SK-N-SH (cell line): ENCODE results near the gene KLF15. TPM values are rescaled to one million over a fixed set of nuclear protein-coding genes. Genes with fewer than 3 reads are reported as not detected.

Experiments used
- CTCF ChIA-PET: fragments of 300-600, 350-600 bp; formaldehyde crosslinking; extraction: SDS; loops from one replicate; lab custom pipeline; 2021; lab: Yijun Ruan, JAX
- POLR2A ChIA-PET: fragments of 350-600 bp; sonication (Branson Sonifier 250); formaldehyde crosslinking; extraction: SDS; loops from one replicate; lab custom pipeline; 2020; ENCODE audit warnings: antibody characterized with exemption, inconsistent platforms; lab: Yijun Ruan, JAX
- DNase-seq: peaks from one replicate; pipeline ENCODE4 v3.0.0; 2012
- H2AFZ ChIP-seq: fragments of 200-600 bp; sonication (generic); 2 replicates; pipeline ENCODE4 v1.8.1; 2016; ENCODE audit warnings: antibody characterized with exemption, mild to moderate bottlenecking, low read depth
- H3F3A ChIP-seq: fragments of 200-600 bp; sonication (generic); replicated peaks from 2 replicates; pipeline ENCODE3; 2016; ENCODE audit warnings: antibody characterized with exemption, mild to moderate bottlenecking; ENCODE audit not compliant: insufficient read depth
- H3K27ac ChIP-seq, 2 experiments: fragments of 200-500 bp in 1 of 2; fragments of 200-600 bp in 1 of 2; sonication (Bioruptor generic) in 1 of 2; sonication (generic), shearing (Covaris generic) in 1 of 2; 2 replicates each; pipeline versions ENCODE4 v1.5.1 to v1.6.1; 2014 to 2016; ENCODE audit warnings: low read depth in 2 of 2, inconsistent platforms in 1 of 2, low read length in 1 of 2, mild to moderate bottlenecking in 1 of 2, mixed read lengths in 1 of 2
- H3K27me3 ChIP-seq: fragments of 200-600 bp; sonication (generic), shearing (Covaris generic); 2 replicates; pipeline ENCODE4 v1.6.1; 2016; ENCODE audit warnings: mixed run types; ENCODE audit not compliant: insufficient read depth
- H3K36me3 ChIP-seq, 2 experiments: fragments of 200-500 bp in 1 of 2; fragments of 200-600 bp in 1 of 2; sonication (Bioruptor generic) in 1 of 2; sonication (generic) in 1 of 2; replicated peaks in 1 of 2; 2 replicates each; pipeline versions ENCODE3 to v1.5.1; 2014 to 2016; ENCODE audit warnings: low read length in 1 of 2, mild to moderate bottlenecking in 1 of 2; ENCODE audit not compliant: insufficient read depth in 2 of 2, control insufficient read depth in 1 of 2
- H3K4me1 ChIP-seq, 2 experiments: fragments of 200-500 bp in 1 of 2; fragments of 200-600 bp in 1 of 2; sonication (Bioruptor generic) in 1 of 2; sonication (generic), shearing (Covaris generic) in 1 of 2; 2 replicates each; pipeline versions ENCODE4 v1.5.1 to v1.6.1; 2014 to 2016; ENCODE audit warnings: low read depth in 1 of 2, low read length in 1 of 2, mixed run types in 1 of 2; ENCODE audit not compliant: insufficient read depth in 2 of 2, control insufficient read depth in 1 of 2
- H3K4me2 ChIP-seq: fragments of 200-600 bp; sonication (generic), shearing (Covaris generic); 2 replicates; pipeline ENCODE4 v1.6.1; 2017; ENCODE audit warnings: mixed run types
- H3K4me3 ChIP-seq, 2 experiments: fragments of 200-500 bp in 1 of 2; fragments of 200-600 bp in 1 of 2; sonication (Bioruptor generic) in 1 of 2; sonication (generic), shearing (Covaris generic) in 1 of 2; 2 replicates each; pipeline versions ENCODE4 v1.5.1 to v1.8.1; 2014 to 2016; ENCODE audit warnings: low read depth in 2 of 2, inconsistent platforms in 1 of 2, low read length in 1 of 2, mild to moderate bottlenecking in 1 of 2, mixed read lengths in 1 of 2, moderate library complexity in 1 of 2
- H3K79me2 ChIP-seq: fragments of 200-600 bp; sonication (generic); 2 replicates; pipeline ENCODE4 v1.8.1; 2017; ENCODE audit warnings: mild to moderate bottlenecking; ENCODE audit not compliant: insufficient read depth
- H3K9ac ChIP-seq: fragments of 200-600 bp; sonication (generic); 2 replicates; pipeline ENCODE4 v1.6.1; 2017; ENCODE audit warnings: mixed run types
- H3K9me2 ChIP-seq: fragments of 200-600 bp; sonication (generic); 2 replicates; pipeline ENCODE4 v1.6.1; 2017; ENCODE audit warnings: mixed run types
- H3K9me3 ChIP-seq: fragments of 200-600 bp; sonication (generic); 2 replicates; pipeline ENCODE4 v1.6.1; 2017; ENCODE audit warnings: mixed run types, mild to moderate bottlenecking, moderate library complexity
- H4K20me1 ChIP-seq: fragments of 200-600 bp; sonication (generic); 2 replicates; pipeline ENCODE4 v1.6.1; 2017; ENCODE audit warnings: mild to moderate bottlenecking, mixed run types; ENCODE audit not compliant: insufficient read depth
- EZH2phosphoT487 ChIP-seq: fragments of 200-600 bp; sonication (generic); IDR thresholded peaks from 2 replicates; pipeline ENCODE4 v1.6.1; 2017; ENCODE audit warnings: low read depth, mixed run types, mild to moderate bottlenecking, antibody characterized with exemption, moderate library complexity, borderline replicate concordance
- GABPA ChIP-seq: IDR thresholded peaks from 2 replicates; pipeline ENCODE4 v1.4.0; 2012; ENCODE audit warnings: low read depth, mild to moderate bottlenecking
- GATA2 ChIP-seq: sonication (generic); formaldehyde crosslinking; IDR thresholded peaks from 2 replicates; pipeline ENCODE4 v1.5.0; 2020; ENCODE audit warnings: mild to moderate bottlenecking, missing genetic modification reagents
- MEF2A ChIP-seq: IDR thresholded peaks from 2 replicates; pipeline ENCODE4 v1.4.0; 2012; ENCODE audit warnings: low read depth, borderline replicate concordance
- MXI1 ChIP-seq: IDR thresholded peaks from 2 replicates; pipeline ENCODE4 v1.6.1; 2012; ENCODE audit warnings: mild to moderate bottlenecking, low read depth, low read length, improper control_type of control experiment
- POLR2AphosphoS5 ChIP-seq: IDR thresholded peaks from 2 replicates; pipeline ENCODE4 v1.6.1; 2012; ENCODE audit warnings: low read depth, low read length
- SIN3A ChIP-seq: IDR thresholded peaks from 2 replicates; pipeline ENCODE4 v1.6.1; 2012; ENCODE audit warnings: low read depth, mild to moderate bottlenecking, low read length, moderate library complexity, borderline replicate concordance
- TCF12 ChIP-seq: IDR thresholded peaks from 2 replicates; pipeline ENCODE4 v1.4.0; 2012
- TEAD4 ChIP-seq: IDR thresholded peaks from 2 replicates; pipeline ENCODE4 v1.4.0; 2012; ENCODE audit warnings: mild to moderate bottlenecking, borderline replicate concordance; ENCODE audit not compliant: insufficient read depth
- WGBS: methylation state at CpG from one replicate; pipeline ENCODE4 v1.1.6; 2017; ENCODE audit warnings: low lambda C conversion rate; 5-methylcytosine and 5-hydroxymethylcytosine counted together
- polyA plus RNA-seq, 3 experiments: library from polyadenylated mRNA; depleted of rRNA; stranded (reverse); fragments of >200 nt; gene quantifications; 2 replicates each; pipeline ENCODE4 v1.2.3, GENCODE V29; 2012
- TF ChIP-seq, protein P1 (sequence below): IDR thresholded peaks from 2 replicates; pipeline ENCODE4 v1.6.1; 2012; ENCODE audit warnings: mild to moderate bottlenecking, low read depth, low read length, moderate library complexity
- TF ChIP-seq, protein P2 (sequence below): IDR thresholded peaks from 2 replicates; pipeline ENCODE4 v1.4.0; 2012; ENCODE audit warnings: low read depth, borderline replicate concordance
- TF ChIP-seq, protein P3 (sequence below): fragments of 150-350 bp; IDR thresholded peaks from 2 replicates; pipeline ENCODE4 v1.6.1; 2016; ENCODE audit warnings: mild to moderate bottlenecking, low read depth, low read length

The KLF15 gene
- polyA plus RNA-seq, 1 of the 3 experiments (the other 2 are of a cell fraction): 0.28 TPM

- TF ChIP-seq, protein P1, sequence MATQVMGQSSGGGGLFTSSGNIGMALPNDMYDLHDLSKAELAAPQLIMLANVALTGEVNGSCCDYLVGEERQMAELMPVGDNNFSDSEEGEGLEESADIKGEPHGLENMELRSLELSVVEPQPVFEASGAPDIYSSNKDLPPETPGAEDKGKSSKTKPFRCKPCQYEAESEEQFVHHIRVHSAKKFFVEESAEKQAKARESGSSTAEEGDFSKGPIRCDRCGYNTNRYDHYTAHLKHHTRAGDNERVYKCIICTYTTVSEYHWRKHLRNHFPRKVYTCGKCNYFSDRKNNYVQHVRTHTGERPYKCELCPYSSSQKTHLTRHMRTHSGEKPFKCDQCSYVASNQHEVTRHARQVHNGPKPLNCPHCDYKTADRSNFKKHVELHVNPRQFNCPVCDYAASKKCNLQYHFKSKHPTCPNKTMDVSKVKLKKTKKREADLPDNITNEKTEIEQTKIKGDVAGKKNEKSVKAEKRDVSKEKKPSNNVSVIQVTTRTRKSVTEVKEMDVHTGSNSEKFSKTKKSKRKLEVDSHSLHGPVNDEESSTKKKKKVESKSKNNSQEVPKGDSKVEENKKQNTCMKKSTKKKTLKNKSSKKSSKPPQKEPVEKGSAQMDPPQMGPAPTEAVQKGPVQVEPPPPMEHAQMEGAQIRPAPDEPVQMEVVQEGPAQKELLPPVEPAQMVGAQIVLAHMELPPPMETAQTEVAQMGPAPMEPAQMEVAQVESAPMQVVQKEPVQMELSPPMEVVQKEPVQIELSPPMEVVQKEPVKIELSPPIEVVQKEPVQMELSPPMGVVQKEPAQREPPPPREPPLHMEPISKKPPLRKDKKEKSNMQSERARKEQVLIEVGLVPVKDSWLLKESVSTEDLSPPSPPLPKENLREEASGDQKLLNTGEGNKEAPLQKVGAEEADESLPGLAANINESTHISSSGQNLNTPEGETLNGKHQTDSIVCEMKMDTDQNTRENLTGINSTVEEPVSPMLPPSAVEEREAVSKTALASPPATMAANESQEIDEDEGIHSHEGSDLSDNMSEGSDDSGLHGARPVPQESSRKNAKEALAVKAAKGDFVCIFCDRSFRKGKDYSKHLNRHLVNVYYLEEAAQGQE: no peak
- TF ChIP-seq EZH2phosphoT487 (no peak), POLR2AphosphoS5 (no peak), GATA2 (CRISPR knock-in tag) (no peak), GABPA (no peak)
- TF ChIP-seq, protein P2, sequence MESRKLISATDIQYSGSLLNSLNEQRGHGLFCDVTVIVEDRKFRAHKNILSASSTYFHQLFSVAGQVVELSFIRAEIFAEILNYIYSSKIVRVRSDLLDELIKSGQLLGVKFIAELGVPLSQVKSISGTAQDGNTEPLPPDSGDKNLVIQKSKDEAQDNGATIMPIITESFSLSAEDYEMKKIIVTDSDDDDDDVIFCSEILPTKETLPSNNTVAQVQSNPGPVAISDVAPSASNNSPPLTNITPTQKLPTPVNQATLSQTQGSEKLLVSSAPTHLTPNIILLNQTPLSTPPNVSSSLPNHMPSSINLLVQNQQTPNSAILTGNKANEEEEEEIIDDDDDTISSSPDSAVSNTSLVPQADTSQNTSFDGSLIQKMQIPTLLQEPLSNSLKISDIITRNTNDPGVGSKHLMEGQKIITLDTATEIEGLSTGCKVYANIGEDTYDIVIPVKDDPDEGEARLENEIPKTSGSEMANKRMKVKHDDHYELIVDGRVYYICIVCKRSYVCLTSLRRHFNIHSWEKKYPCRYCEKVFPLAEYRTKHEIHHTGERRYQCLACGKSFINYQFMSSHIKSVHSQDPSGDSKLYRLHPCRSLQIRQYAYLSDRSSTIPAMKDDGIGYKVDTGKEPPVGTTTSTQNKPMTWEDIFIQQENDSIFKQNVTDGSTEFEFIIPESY: no peak
These were observed 21.1 kb upstream of the KLF15 start (continued) for GRCh38 chr3:126378341-126378751.

DNA sequence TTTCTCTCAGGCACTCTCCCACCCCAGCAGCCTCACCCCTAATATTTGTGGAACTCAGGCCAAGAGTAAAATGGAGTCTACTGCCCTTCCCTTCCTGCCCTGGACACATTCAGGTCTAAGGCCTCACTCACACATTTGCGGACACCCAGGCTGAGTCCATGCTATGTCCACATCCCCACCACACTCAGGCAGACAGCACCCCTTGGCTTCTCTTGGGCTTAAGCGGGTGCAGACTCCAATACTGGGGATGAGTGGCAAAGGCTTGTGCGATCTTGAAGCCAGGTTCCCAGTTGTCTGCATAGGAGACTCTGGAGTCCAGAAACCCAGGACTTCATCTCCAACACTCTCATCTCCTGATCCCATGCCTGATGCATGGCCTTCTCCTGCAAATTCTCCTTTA lies 20.0 kb upstream of the KLF15 start:
- peaks cover 0 to 21% of the 10 kb centered on the region in 2 experiments; a peak in 1 of 4 replicates for H3K4me1 ChIP-seq
- TF ChIP-seq SIN3A: no peak
- no peak for TF ChIP-seq MEF2A
- TF ChIP-seq, protein P3, sequence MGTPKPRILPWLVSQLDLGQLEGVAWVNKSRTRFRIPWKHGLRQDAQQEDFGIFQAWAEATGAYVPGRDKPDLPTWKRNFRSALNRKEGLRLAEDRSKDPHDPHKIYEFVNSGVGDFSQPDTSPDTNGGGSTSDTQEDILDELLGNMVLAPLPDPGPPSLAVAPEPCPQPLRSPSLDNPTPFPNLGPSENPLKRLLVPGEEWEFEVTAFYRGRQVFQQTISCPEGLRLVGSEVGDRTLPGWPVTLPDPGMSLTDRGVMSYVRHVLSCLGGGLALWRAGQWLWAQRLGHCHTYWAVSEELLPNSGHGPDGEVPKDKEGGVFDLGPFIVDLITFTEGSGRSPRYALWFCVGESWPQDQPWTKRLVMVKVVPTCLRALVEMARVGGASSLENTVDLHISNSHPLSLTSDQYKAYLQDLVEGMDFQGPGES: no peak
- no peak for TF ChIP-seq TEAD4
- TF ChIP-seq MXI1: no peak
- TF ChIP-seq TCF12: no peak
- H2AFZ ChIP-seq: no peak overlapping the region
- H4K20me1 ChIP-seq: no peaks in the 10 kb centered on the region
- H3K9me2 ChIP-seq: no peaks in the 10 kb centered on the region
- no peaks in the 10 kb centered on the region for H3K9me3 ChIP-seq
- CTCF ChIA-PET: interaction anchor here (5.3 kb wide), 1 partner anchor 12 kb away, joined by 30 read pairs; no protein-coding TSS in a partner anchor
- H3K4me2 ChIP-seq: no peak overlapping the region
- DNase-seq: no peak
- H3K79me2 ChIP-seq: no peaks in the 10 kb centered on the region
- 63% methylated on average over 3 of the region's 3 CpGs for WGBS
- no peaks in the 10 kb centered on the region for H3F3A ChIP-seq
- H3K36me3 ChIP-seq: no peaks in the 10 kb centered on the region
- POLR2A ChIA-PET: no interaction called here
- no peak overlapping the region for H3K4me3 ChIP-seq
- H3K9ac ChIP-seq: no peak overlapping the region
- no peak overlapping the region for H3K27ac ChIP-seq
- H3K27me3 ChIP-seq: peaks cover 8% of the 10 kb centered on the region; the same call in 1 of the 2 replicates
